HUES6 (cell line): ENCODE data around the gene AWAT2.
"Not testable (repeated sequence)": the region's sequence is repeated elsewhere in the genome, so short reads cannot be mapped to it uniquely, and the experiment has no call there.

ENCODE experiments used
- H3K27ac ChIP-seq: 2 replicates; pipeline ENCODE4 v1.7.0; 2013; ENCODE audit warnings: low read depth, mild to moderate bottlenecking, low read length, inconsistent platforms
- H3K27me3 ChIP-seq: 2 replicates; pipeline ENCODE4 v1.6.1; 2013; ENCODE audit warnings: low read length; ENCODE audit not compliant: control insufficient read depth, insufficient read depth
- H3K36me3 ChIP-seq: 2 replicates; pipeline ENCODE4 v1.6.1; 2013; ENCODE audit warnings: low read length; ENCODE audit not compliant: control insufficient read depth, insufficient read depth
- H3K4me1 ChIP-seq: 2 replicates; pipeline ENCODE4 v1.6.1; 2013; ENCODE audit warnings: low read length; ENCODE audit not compliant: control insufficient read depth, insufficient read depth
- H3K4me3 ChIP-seq: 2 replicates; pipeline ENCODE4 v1.5.1; 2013; ENCODE audit warnings: low read depth, low read length
- H3K9ac ChIP-seq: one replicate; pipeline ENCODE4 v1.6.1; 2013; ENCODE audit warnings: mild to moderate bottlenecking, low read length
- H3K9me3 ChIP-seq: 2 replicates; pipeline ENCODE4 v1.6.1; 2013; ENCODE audit warnings: low read depth, low read length; ENCODE audit not compliant: control insufficient read depth, insufficient read depth

Gene AWAT2

GRCh38 chrX:70025464-70025863 is 24.3 kb downstream of the AWAT2 start:
- H3K4me1 ChIP-seq: peaks cover 22% of the 10 kb centered on the region; the same call in 1 of the 2 replicates
- no peak overlapping the region for H3K4me3 ChIP-seq
- H3K9me3 ChIP-seq: no peaks in the 10 kb centered on the region; the same call in 1 of the 2 replicates
- no peak overlapping the region for H3K9ac ChIP-seq
- no peak overlapping the region for H3K27ac ChIP-seq
- no peaks in the 10 kb centered on the region for H3K27me3 ChIP-seq
- H3K36me3 ChIP-seq: no peaks in the 10 kb centered on the region

GRCh38 chrX:70022616-70023015 is 27.1 kb downstream of the AWAT2 start:
- Histone ChIP-seq H3K4me1 (peaks cover 8% of the 10 kb centered on the region; the same call in 1 of the 2 replicates), H3K36me3 (no peaks in the 10 kb centered on the region), H3K9me3 (peaks cover 9% of the 10 kb centered on the region), H3K27ac (no peak overlapping the region), H3K4me3 (no peak overlapping the region), H3K9ac (no peak overlapping the region), H3K27me3 (no peaks in the 10 kb centered on the region)

DNA sequence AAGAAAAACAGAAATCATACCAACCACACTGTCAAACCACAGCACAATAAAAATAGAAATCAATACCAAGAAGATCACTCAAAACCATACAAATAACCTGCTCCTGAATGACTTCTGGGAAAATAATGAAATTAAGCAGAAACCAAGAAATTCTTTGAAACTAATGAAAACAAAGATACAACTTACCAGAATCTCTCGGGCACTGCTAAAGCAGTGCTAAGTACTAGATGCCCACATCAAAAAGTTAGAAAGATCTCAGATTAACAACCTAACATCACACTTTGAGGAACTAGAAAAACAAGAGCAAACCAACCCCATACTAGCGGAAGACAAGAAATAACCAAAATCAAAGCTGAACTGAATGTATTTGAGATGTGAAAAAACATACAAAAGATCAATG is 33.2 kb downstream of the AWAT2 start:
- Histone ChIP-seq H3K36me3 (no peaks in the 10 kb centered on the region), H3K27ac (no peak overlapping the region), H3K4me3 (no peak overlapping the region), H3K4me1 (peaks cover 12% of the 10 kb centered on the region; the same call in 1 of the 2 replicates), H3K9me3 (peaks cover 15% of the 10 kb centered on the region), H3K27me3 (no peaks in the 10 kb centered on the region), H3K9ac (no peak overlapping the region)

DNA sequence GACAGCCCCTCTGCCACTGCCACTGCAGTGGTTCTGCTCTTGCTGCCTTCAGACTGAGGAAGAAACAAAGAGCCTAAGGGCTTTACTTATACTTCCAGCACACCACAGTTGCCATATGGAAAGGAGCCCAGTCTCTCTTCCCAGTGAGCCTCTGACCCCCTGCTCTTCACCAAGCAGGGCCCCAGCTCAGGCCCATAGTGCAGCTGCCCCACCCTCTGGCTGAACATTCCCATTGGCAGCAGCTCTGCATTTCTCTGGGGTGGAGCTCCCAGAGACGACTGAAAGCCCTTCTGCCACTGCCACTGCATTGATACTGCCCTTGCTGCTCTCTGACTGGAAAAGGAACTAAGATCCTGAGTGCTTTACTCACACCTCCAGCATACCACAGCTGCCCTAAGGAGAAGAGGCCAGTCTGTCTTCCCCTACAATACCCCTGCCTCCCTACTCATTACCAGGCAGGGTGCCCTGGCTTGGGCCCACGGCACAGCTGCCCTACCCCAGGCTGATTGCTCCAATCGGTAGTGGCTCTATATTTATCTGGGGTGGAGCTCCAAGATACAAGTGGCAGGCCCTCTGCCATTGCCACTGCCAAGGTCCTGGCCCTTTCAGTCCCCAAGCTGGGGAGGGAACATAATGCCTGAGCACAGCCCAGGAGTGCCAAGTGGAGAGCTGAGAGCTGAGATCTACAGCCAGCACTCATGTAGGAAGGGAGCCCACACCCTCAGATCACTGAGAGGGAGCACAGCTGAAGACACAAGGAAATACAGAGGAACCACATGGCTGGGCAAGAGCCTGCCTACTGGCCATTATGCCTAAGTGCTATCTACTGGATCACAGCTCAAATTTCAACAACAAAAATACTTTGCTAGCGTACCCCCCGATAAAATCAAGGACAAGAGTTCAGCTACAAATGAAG is 36.0 kb downstream of the AWAT2 start:
- H3K36me3 ChIP-seq: no peaks in the 10 kb centered on the region
- H3K4me3 ChIP-seq: no peak overlapping the region
- no peak overlapping the region for H3K27ac ChIP-seq
- peaks cover 12% of the 10 kb centered on the region; the same call in 1 of the 2 replicates for H3K4me1 ChIP-seq
- no peak overlapping the region for H3K9ac ChIP-seq
- H3K9me3 ChIP-seq: peaks cover 10% of the 10 kb centered on the region
- H3K27me3 ChIP-seq: no peaks in the 10 kb centered on the region

DNA sequence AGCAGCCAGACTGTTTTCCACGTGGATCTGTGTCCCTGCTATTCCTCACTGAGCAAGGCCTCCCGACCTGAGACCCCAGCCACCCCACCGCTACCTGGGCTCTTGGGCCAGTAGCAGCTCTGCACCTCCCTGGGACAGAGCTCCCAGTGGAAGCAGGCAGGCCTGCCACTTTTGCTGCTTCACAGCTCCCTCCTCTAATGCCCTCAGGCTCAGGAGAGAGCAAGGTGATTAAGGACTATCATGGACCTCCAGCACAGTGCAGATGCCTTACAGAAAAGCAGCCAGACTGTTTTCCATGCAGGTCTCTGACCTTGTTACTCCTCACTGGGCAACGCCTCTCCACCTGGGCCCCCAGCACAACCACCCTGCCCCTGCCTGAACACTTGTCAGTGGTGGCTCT is 37.0 kb downstream of the AWAT2 start:
- Histone ChIP-seq H3K36me3 (no peaks in the 10 kb centered on the region), H3K27me3 (no peaks in the 10 kb centered on the region), H3K27ac (no peak overlapping the region), H3K4me1 (peaks cover 12% of the 10 kb centered on the region; the same call in 1 of the 2 replicates), H3K9ac (no peak overlapping the region), H3K9me3 (peaks cover 6% of the 10 kb centered on the region), H3K4me3 (no peak overlapping the region)

- H3K27ac ChIP-seq: no peak overlapping the region
- peaks cover 12% of the 10 kb centered on the region; the same call in 1 of the 2 replicates for H3K4me1 ChIP-seq
- H3K27me3 ChIP-seq: no peaks in the 10 kb centered on the region
- no peak overlapping the region for H3K4me3 ChIP-seq
- H3K9me3 ChIP-seq: peaks cover 9% of the 10 kb centered on the region; the same call in 1 of the 2 replicates
- H3K36me3 ChIP-seq: no peaks in the 10 kb centered on the region
- H3K9ac ChIP-seq: no peak overlapping the region
Observed at GRCh38 chrX:70009970-70010369, 39.8 kb downstream of the AWAT2 start.

DNA sequence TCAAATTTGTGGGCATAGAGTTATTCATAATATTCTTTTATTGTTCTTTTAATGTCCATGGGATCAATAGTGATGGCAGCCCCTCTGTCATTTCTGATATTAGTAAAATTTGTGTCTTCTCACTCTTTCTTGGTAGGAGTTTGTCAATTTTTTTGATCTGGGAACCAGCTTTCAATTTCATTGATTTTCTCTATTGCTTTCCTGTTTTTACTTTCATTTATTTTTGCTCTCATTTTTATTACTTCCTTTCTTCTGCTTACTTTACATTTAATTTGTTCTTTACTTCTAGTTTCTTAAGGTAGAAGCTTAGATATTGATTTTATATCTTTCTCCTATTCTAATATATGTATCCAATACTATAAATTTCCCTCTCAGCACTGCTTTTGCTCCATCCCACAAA is 40.7 kb downstream of the AWAT2 start:
- H3K4me3 ChIP-seq: no peak overlapping the region
- H3K27ac ChIP-seq: no peak overlapping the region
- peaks cover 12% of the 10 kb centered on the region; the same call in 1 of the 2 replicates for H3K4me1 ChIP-seq
- H3K27me3 ChIP-seq: no peaks in the 10 kb centered on the region
- peaks cover 9% of the 10 kb centered on the region; the same call in 1 of the 2 replicates for H3K9me3 ChIP-seq
- no peak overlapping the region for H3K9ac ChIP-seq
- no peaks in the 10 kb centered on the region for H3K36me3 ChIP-seq

GRCh38 chrX:70007946-70008345 is 41.8 kb downstream of the AWAT2 start:
- Histone ChIP-seq H3K27ac (no peak overlapping the region), H3K4me1 (peaks cover 1% of the 10 kb centered on the region; the same call in 1 of the 2 replicates), H3K9ac (no peak overlapping the region), H3K9me3 (peaks cover 4% of the 10 kb centered on the region; the same call in 1 of the 2 replicates), H3K4me3 (no peak overlapping the region), H3K36me3 (no peaks in the 10 kb centered on the region), H3K27me3 (no peaks in the 10 kb centered on the region)

- Histone ChIP-seq H3K27ac (no peak overlapping the region), H3K9ac (no peak overlapping the region), H3K36me3 (no peaks in the 10 kb centered on the region), H3K4me1 (no peaks in the 10 kb centered on the region), H3K27me3 (no peaks in the 10 kb centered on the region), H3K4me3 (no peak overlapping the region), H3K9me3 (peaks cover 17% of the 10 kb centered on the region; the same call in 1 of the 2 replicates)
Observed at GRCh38 chrX:70001708-70002341, 47.9 kb downstream of the AWAT2 start.

- H3K36me3 ChIP-seq: no peaks in the 10 kb centered on the region
- H3K27me3 ChIP-seq: no peaks in the 10 kb centered on the region
- no peak overlapping the region for H3K27ac ChIP-seq
- H3K9me3 ChIP-seq: peaks cover 21% of the 10 kb centered on the region; the same call in 1 of the 2 replicates
- no peaks in the 10 kb centered on the region for H3K4me1 ChIP-seq
- no peak overlapping the region for H3K4me3 ChIP-seq
- no peak overlapping the region for H3K9ac ChIP-seq
Observed at GRCh38 chrX:70001269-70001668, 48.5 kb downstream of the AWAT2 start.

DNA sequence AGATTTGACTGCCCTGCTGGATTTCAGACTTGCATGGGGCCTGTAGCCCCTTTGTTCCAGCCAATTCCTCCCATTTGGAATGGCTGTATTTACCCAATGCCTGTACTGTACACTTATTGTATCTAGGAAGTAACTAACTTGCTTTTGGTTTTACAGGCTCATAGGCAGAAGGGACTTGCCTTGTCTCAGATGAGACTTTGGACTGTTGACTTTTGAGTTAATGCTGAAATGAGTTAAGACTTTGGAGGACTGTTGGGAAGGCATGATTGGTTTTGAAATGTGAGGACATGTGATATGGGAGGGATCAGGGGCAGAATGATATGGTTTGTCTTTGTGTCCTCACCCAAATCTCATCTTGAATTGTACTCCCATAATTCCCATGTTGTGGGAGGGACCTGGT is 51.4 kb downstream of the AWAT2 start:
- not testable (repeated sequence) for H3K4me1 ChIP-seq, H3K9ac ChIP-seq, H3K27ac ChIP-seq, H3K4me3 ChIP-seq, H3K27me3 ChIP-seq, H3K36me3 ChIP-seq
- H3K9me3 ChIP-seq: peaks cover 24% of the 10 kb centered on the region; the same call in 1 of the 2 replicates
